HG02943 (cell line): ENCODE measurements around the gene LMOD1.

ENCODE experiments used
- ATAC-seq: cut with Tn5 transposase; IDR thresholded peaks from one replicate; pipeline ENCODE4 v1.9.1; 2021; ENCODE audit warnings: mild to moderate bottlenecking, low read depth, moderate library complexity; ENCODE audit not compliant: unreplicated experiment

The LMOD1 gene

GRCh38 chr1:201895120-201895665 lies 51.2 kb downstream of the LMOD1 start:
- ATAC-seq = no peak

DNA sequence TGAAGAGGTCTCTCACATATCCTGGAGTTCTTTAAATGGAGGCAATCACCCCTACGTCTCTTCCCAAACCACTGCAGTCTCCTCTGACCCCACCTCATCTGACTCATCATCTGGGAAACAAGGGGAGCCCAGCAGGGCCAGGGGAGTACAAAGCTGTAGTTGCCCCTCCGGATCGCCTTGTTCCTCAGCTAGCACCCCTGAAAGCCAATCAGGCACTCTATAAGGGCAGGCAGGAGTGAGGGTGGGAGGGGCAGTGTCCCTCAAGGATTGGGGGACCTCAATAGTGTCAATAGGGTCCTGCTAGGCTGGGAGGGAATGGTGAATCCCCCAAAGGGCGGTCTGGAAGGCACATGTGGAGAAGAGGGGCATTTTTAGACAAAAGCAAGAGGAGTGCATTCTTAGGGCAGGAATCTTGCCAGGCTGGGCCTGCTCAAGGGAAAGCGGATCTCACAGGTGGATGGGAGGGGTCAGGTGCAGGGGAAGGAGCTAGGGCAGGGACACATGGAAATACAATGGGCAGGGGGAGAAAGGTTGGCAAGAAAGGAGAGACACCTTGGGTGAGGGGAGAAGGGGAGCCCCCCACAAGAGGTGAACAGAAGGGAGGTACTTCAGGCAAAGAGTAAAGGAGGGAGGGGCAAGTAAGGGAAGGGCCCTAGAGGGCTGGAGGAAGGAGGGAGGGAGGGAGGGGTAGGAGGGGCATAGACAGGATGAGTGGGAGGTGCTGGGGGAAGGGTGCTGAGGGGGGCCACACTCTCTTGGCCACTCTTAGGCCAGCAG lies 51.8 kb downstream of the LMOD1 start:
- no peak for ATAC-seq

DNA sequence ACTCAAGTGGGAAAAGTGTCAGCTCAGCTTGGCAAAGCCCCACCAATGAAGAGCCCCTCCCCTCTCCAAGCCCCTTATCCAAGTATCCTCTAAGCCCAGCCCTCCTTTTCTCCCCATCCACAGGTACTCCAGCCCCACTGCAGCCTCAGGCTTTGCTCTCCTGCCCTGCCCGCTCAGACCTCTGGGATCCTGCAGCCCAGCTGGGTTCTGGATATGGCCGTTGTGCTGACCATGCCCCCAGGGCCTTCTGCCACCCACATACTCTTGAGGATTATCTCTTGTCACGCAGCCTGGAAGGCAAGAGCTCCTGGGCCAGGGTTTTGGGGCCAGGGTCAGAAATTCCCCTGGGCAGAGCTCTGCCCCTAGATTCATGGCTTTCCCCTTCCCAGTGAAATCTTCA lies 52.9 kb downstream of the LMOD1 start:
- ATAC-seq = no peak

- no peak for ATAC-seq
Measured at GRCh38 chr1:201892211-201892610, 54.1 kb downstream of the LMOD1 start.

DNA sequence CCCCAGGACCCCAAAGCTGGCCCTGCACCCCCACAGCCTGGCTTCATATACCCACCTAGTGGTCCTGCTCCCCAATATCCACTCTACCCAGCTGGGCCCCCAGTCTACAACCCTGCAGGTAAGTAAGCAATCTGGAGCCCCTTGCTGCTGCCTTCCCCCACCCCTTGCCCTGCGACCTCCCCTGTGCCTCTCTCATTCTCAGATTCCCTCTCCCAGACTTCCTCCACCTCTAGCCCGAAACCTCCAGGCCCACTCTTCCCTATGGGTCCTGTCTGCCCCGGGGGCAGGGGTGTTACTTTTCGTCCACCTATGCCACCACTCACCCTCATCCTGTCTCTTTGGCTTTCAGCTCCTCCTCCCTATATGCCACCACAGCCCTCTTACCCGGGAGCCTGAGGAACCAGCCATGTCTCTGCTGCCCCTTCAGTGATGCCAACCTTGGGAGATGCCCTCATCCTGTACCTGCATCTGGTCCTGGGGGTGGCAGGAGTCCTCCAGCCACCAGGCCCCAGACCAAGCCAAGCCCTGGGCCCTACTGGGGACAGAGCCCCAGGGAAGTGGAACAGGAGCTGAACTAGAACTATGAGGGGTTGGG lies 54.8 kb downstream of the LMOD1 start:
- no peak for ATAC-seq

DNA sequence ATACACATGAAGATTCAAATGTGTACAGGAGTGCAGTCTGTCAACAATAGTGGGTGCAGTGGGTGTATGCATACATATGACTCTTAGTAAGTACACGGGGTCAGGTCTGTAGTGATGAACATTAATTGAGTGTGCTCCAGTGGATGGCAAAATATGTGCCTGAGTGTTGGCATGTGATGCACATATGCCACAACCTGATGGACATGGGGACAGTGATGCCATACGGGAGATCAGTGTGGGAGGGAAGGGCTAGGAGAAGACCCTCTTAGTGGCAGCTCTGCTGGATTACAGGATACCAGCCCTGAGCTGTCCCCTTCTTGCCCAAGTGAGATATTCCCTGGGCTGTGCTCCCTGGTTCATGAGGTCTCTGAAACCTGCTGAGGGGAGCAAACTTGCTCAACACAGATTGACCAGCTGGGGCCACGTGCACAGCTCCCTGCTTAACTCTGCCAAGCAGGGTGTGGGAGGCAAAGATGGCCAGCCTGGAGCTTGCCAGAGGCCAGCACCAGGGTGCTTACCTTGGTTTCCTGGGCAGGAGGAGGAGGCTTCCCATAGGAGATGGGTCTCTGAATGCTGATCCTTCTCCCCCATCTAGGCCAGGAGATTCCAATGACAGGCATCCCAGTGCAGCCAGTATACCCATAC lies 55.4 kb downstream of the LMOD1 start:
- no peak for ATAC-seq

- ATAC-seq = no peak
Measured at GRCh38 chr1:201890223-201890622, 56.1 kb downstream of the LMOD1 start.

DNA sequence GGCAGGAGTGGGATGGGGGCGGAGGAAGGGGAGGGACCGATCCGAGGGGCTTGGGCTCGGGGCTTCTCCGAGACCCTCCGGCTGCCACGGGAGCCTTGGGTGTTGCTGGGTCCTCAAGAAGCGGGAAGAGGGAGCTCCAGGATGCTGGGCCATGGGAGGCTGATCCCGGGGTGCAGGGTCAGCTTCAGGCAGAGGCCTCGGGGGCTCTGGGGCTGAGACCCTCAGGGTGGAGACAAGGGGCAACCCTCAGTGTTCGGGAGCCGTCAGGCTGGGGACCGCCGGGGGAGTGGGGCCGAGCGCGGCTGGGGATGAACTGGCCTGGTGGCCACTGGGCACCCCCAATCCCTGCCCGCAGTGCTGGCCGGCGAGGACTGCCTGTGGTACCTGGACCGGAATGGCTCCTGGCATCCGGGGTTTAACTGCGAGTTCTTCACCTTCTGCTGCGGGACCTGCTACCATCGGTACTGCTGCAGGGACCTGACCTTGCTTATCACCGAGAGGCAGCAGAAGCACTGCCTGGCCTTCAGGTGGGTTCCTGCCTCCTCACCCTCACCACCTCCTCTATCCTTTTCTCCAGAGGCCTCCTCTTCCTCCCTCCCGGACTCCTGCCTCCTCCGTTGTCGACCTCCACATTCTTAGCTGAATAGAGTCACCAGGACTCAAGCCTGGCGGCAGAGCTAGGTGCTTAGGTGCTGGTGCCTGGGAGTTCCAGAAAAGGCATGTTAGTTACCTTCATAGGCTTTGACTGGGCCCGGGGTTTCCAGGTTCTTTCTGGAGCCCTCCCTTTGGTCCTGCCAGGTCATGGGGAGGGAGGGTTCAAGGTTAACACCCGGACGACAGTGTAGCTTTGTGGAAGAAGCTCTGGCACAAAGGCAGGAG lies 57.0 kb downstream of the LMOD1 start:
- ATAC-seq = no peak

DNA sequence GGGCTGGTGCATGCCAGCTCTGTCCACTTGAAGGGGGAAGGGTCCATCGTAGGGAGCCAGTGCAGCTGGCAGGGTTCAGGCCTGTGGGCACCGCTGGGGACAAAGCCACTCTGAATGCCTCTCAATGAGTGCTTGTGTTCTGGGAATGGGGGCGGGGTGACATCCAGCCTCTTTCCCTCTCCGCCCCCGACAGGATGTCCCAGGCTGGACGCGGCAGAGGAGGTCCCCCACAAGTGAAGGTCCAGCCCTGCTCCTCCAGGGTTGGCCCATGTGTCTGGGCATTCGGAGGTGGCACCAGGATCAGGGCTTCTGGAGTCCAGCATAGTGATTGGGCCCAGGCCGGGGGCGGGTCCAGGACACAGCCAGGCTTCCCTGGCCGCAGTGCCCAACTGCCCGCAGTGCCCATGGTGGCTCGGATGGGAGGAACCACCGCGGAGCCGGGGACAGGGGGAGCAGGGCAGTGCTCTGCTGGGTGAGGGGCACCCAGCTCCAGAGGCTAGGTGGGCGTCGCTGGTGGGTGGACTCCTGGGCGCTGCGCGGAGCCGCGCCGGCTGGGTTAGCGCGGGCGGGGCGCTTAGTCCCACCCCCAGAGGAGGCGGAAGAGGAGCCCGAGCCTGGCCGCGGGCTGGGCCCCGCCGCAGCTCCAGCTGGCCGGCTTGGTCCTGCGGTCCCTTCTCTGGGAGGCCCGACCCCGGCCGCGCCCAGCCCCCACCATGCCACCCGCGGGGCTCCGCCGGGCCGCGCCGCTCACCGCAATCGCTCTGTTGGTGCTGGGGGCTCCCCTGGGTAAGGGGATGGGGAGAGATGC lies 57.9 kb downstream of the LMOD1 start, which contains the start of gene SHISA4:
Gene SHISA4 (plus strand): TSS at position 617 of the 808 bp plus-strand sequence. CDS start 97 bp downstream, at position 714.
- ATAC-seq = no peak

GRCh38 chr1:201887116-201887866 lies 59.1 kb downstream of the LMOD1 start:
- no peak for ATAC-seq

- no peak for ATAC-seq
Measured at GRCh38 chr1:201886103-201886885, 60.1 kb downstream of the LMOD1 start.

DNA sequence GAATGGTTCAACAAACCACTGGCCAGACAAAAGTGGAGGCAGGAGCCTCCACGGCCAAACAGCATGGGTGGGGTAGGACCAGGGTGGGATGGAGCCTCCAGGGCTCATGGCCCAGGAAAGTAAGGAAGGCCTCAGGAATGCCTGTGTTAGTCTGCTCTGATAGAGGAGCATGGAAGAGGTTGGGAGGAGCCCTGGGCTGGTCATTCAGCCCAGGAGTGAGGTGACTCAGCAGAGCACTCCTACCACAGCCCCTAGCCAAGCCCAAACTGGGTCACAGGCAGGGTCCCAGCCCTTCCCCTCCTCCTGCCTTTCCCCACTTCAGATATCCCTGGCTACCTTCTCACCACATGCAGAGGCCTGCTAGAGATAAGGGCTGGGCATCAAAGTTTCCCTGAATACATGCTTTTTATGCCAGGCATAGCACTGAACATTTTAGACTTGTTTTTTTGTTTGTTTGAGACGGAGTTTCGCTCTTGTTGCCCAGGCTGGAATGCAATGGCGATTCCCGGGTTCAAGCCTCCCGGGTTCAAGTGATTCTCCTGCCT lies 60.7 kb downstream of the LMOD1 start:
- ATAC-seq = no peak

GRCh38 chr1:201884425-201884824 lies 61.9 kb downstream of the LMOD1 start:
- ATAC-seq = no peak

GRCh38 chr1:201883786-201884185 lies 62.6 kb downstream of the LMOD1 start:
- ATAC-seq = no peak

DNA sequence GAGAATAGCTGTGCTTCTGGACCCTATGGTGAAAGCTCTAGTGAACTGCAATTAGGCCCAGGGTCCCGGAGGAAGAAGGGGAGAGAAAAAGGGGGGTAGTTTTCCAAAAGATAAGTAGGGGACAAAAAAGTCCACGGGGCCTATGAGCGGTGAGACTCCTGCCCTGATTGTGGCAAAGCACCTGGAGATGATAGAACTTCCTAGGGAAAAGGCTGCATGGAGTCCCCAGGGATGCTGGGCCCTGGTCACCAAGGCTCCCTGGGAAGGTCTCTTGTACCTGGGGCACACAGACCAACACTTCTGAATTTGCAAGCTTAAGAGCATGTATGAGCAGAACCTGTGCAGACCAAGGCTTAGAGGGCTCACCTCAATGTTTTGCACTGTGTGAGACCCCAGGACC lies 63.1 kb downstream of the LMOD1 start:
- ATAC-seq = no peak

- no peak for ATAC-seq
Measured at GRCh38 chr1:201882665-201883132, 63.6 kb downstream of the LMOD1 start.

DNA sequence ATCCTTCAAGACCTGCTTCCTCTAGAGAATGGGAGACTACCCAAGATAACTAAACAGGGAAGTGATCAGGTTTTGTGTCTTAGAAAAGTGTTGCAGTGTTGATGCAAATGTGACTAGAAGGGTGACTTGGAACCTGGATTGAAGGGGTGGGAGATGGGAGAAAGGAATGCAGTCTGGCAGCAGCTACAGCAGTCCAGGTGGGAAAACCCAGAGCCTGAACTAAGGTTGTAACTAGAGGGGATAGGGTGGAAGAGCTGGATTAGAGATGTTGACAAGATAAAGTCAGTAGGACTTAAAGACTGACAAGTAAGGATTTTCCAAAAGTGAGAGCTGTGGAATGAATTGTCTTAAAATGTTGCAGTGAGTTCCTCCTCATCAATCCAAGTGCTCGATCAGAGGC lies 64.7 kb downstream of the LMOD1 start:
- ATAC-seq = no peak
